A549 (cell line): ENCODE data around the gene CELF2.

Experiments
- CTCF ChIP-seq: fragments of >200 bp; sonication (Bioruptor Twin); formaldehyde crosslinking; IDR thresholded peaks from 3 replicates; pipeline ENCODE4 v1.5.1; 2016
- HDAC2 ChIP-seq: fragments of 200-600 bp; sonication (generic); IDR thresholded peaks from 2 replicates; pipeline ENCODE4 v1.6.1; 2016
- MAFK ChIP-seq: fragments of 450-650 bp; IDR thresholded peaks from 2 replicates; pipeline ENCODE4 v1.6.1; 2014; ENCODE audit not compliant: partially characterized antibody
- POLR2A ChIP-seq: IDR thresholded peaks from 2 replicates; pipeline ENCODE4 v1.6.1; 2012; ENCODE audit warnings: mild to moderate bottlenecking, low read length
- RAD21 ChIP-seq, 2 experiments: fragments of >200 bp in 1 of 2; sonication (Bioruptor Twin) in 1 of 2; formaldehyde crosslinking in 1 of 2; IDR thresholded peaks in 1 of 2; conservative IDR thresholded peaks in 1 of 2; 2 replicates in 1 of 2; 3 replicates in 1 of 2; pipeline ENCODE4 v1.6.1; 2012 to 2018; ENCODE audit warnings: inconsistent platforms in 1 of 2
- RFX5 ChIP-seq: fragments of 450-650 bp; IDR thresholded peaks from 2 replicates; pipeline ENCODE4 v1.7.1; 2014; ENCODE audit warnings: antibody characterized with exemption, mild to moderate bottlenecking, moderate library complexity
- RNF2 ChIP-seq: fragments of 200-600 bp; sonication (generic); IDR thresholded peaks from 2 replicates; pipeline ENCODE4 v1.6.1; 2016; ENCODE audit warnings: low read depth, mild to moderate bottlenecking, antibody characterized with exemption, moderate library complexity, borderline replicate concordance
- SREBF2 ChIP-seq: fragments of 450-650 bp; IDR thresholded peaks from 2 replicates; pipeline ENCODE4 v1.6.1; 2014; ENCODE audit warnings: mild to moderate bottlenecking, moderate library complexity
- TF ChIP-seq, protein P1 (sequence below): fragments of 200-600 bp; sonication (generic); IDR thresholded peaks from 2 replicates; pipeline ENCODE4 v1.6.1; 2016; ENCODE audit warnings: antibody characterized with exemption, mild to moderate bottlenecking, moderate library complexity

GRCh38 chr10:11339660-11340059, 322.0 kb downstream of the CELF2 start:
- TF ChIP-seq RNF2 (no peak), SREBF2 (no peak), POLR2A (no peak), CTCF (no peak), MAFK (no peak), RFX5 (no peak), RAD21 (conservative IDR thresholded peaks at IDR 0.05 in 1 of 2, IDR thresholded peaks at IDR 0.05 in 1 of 2) (no peak), HDAC2 (no peak)
- TF ChIP-seq, protein P1, sequence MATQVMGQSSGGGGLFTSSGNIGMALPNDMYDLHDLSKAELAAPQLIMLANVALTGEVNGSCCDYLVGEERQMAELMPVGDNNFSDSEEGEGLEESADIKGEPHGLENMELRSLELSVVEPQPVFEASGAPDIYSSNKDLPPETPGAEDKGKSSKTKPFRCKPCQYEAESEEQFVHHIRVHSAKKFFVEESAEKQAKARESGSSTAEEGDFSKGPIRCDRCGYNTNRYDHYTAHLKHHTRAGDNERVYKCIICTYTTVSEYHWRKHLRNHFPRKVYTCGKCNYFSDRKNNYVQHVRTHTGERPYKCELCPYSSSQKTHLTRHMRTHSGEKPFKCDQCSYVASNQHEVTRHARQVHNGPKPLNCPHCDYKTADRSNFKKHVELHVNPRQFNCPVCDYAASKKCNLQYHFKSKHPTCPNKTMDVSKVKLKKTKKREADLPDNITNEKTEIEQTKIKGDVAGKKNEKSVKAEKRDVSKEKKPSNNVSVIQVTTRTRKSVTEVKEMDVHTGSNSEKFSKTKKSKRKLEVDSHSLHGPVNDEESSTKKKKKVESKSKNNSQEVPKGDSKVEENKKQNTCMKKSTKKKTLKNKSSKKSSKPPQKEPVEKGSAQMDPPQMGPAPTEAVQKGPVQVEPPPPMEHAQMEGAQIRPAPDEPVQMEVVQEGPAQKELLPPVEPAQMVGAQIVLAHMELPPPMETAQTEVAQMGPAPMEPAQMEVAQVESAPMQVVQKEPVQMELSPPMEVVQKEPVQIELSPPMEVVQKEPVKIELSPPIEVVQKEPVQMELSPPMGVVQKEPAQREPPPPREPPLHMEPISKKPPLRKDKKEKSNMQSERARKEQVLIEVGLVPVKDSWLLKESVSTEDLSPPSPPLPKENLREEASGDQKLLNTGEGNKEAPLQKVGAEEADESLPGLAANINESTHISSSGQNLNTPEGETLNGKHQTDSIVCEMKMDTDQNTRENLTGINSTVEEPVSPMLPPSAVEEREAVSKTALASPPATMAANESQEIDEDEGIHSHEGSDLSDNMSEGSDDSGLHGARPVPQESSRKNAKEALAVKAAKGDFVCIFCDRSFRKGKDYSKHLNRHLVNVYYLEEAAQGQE: no peak
